Thymus (tissue), 14 donors: Measurements from ENCODE around the gene CALN1. TPM values are rescaled to one million over a fixed set of nuclear protein-coding genes. Genes with fewer than 3 reads are reported as not detected.
"Not testable (repeated sequence)": the region's sequence is repeated elsewhere in the genome, so short reads cannot be mapped to it uniquely, and the experiment has no call there.

Experiments
- DNase-seq, 9 donors: peaks; one replicate each; pipeline ENCODE4 v3.0.0-alpha.2; 2013; ENCODE audit warnings: low spot score in 9 of 9, low read depth in 6 of 9, missing footprints in 1 of 9
- H3K27ac ChIP-seq, 2 donors: one replicate each; pipeline ENCODE4 v1.5.1; 2013; ENCODE audit warnings: control low read depth in 1 of 2, low read depth in 1 of 2, low read length in 1 of 2, mild to moderate bottlenecking in 1 of 2, moderate library complexity in 1 of 2
- H3K27me3 ChIP-seq, 2 donors: one replicate each; pipeline ENCODE4 v1.5.1; 2013; ENCODE audit warnings: low read length in 1 of 2; ENCODE audit not compliant: control insufficient read depth in 2 of 2, insufficient read depth in 1 of 2
- H3K36me3 ChIP-seq, 2 donors: one replicate each; pipeline ENCODE4 v1.5.1; 2013; ENCODE audit warnings: low read length in 1 of 2, mild to moderate bottlenecking in 1 of 2, moderate library complexity in 1 of 2; ENCODE audit not compliant: control insufficient read depth in 2 of 2, insufficient read depth in 2 of 2
- H3K4me1 ChIP-seq, 2 donors: one replicate each; pipeline ENCODE4 v1.5.1; 2013; ENCODE audit warnings: low read length in 2 of 2; ENCODE audit not compliant: control insufficient read depth in 2 of 2, insufficient read depth in 2 of 2
- H3K4me3 ChIP-seq, 2 donors: one replicate each; pipeline ENCODE4 v1.5.1; 2013; ENCODE audit warnings: low read length in 2 of 2, control low read depth in 1 of 2, mild to moderate bottlenecking in 1 of 2
- H3K9me3 ChIP-seq, 2 donors: one replicate each; pipeline ENCODE4 v1.5.1; 2013; ENCODE audit warnings: low read length in 1 of 2, mild to moderate bottlenecking in 1 of 2; ENCODE audit not compliant: control insufficient read depth in 2 of 2, insufficient read depth in 1 of 2
- WGBS: extraction: QIAGEN DNeasy Blood & Tissue Kit; methylation state at CpG from one replicate; pipeline ENCODE4 v1.1.7; 2013; 5-methylcytosine and 5-hydroxymethylcytosine counted together
- long read RNA-seq, 10 donors: transcript quantifications; one replicate each; lab custom pipeline, GENCODE V29; 2026
- polyA plus RNA-seq: library from polyadenylated mRNA; stranded (reverse); fragments of 200-250 nt; gene quantifications from one replicate; pipeline ENCODE4 v1.2.3, GENCODE V29; 2013
- total RNA-seq: library from RNA; stranded (reverse); fragments of 120-200 nt; gene quantifications from one replicate; pipeline ENCODE4 v1.2.4, GENCODE V29; 2013
- donor health status: healthy.

Gene CALN1
- total RNA-seq (36.8 TPM), polyA plus RNA-seq (9.0 TPM)
- long read RNA-seq, donor 1: 0 reads
- long read RNA-seq, donor 2: 0 reads
- long read RNA-seq, donor 3, full-length matches to known transcripts: 31 of 37 reads
- long read RNA-seq, donor 3, partial matches to known transcripts: 6 of 37 reads
- long read RNA-seq, donor 3, other reads (novel, unspliced or antisense): 0 of 37 reads
- long read RNA-seq, donor 4, full-length matches to known transcripts: 12 of 12 reads
- long read RNA-seq, donor 4, partial matches to known transcripts: 0 of 12 reads
- long read RNA-seq, donor 4, other reads (novel, unspliced or antisense): 0 of 12 reads
- long read RNA-seq, donor 5, full-length matches to known transcripts: 37 of 46 reads
- long read RNA-seq, donor 5, partial matches to known transcripts: 9 of 46 reads
- long read RNA-seq, donor 5, other reads (novel, unspliced or antisense): 0 of 46 reads
- long read RNA-seq, donor 6, full-length matches to known transcripts: 18 of 26 reads
- long read RNA-seq, donor 6, partial matches to known transcripts: 8 of 26 reads
- long read RNA-seq, donor 6, other reads (novel, unspliced or antisense): 0 of 26 reads
- long read RNA-seq, donor 7, full-length matches to known transcripts: 31 of 31 reads
- long read RNA-seq, donor 7, partial matches to known transcripts: 0 of 31 reads
- long read RNA-seq, donor 7, other reads (novel, unspliced or antisense): 0 of 31 reads
- long read RNA-seq, donor 8, full-length matches to known transcripts: 12 of 12 reads
- long read RNA-seq, donor 8, partial matches to known transcripts: 0 of 12 reads
- long read RNA-seq, donor 8, other reads (novel, unspliced or antisense): 0 of 12 reads
- long read RNA-seq, donor 9, full-length matches to known transcripts: 14 of 14 reads
- long read RNA-seq, donor 9, partial matches to known transcripts: 0 of 14 reads
- long read RNA-seq, donor 9, other reads (novel, unspliced or antisense): 0 of 14 reads
- long read RNA-seq, donor 10, full-length matches to known transcripts: 23 of 29 reads
- long read RNA-seq, donor 10, partial matches to known transcripts: 6 of 29 reads
- long read RNA-seq, donor 10, other reads (novel, unspliced or antisense): 0 of 29 reads

DNA sequence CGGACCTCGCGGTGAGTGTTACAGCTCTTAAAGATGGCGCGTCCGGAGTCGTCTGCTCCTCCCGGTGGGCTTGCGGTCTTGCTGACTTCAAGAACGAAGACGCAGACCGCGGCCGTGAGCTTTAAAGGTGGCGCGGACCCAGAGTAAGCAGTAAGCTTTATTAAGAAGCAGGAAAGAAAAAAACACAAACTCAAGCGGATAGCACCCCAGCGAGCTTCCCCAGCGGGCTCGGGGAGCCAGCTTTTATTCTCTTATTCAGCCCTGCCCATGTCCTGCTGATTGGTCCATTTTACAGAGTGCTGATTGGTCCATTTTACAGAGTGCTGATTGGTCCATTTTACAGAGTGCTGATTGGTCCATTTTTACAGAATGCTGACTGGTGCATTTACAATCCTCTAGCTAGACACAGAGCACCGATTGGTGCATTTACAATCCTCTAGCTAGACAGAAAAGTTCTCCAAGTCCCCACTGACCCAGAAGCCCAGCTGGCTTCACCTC lies at the start of gene CALN1:
TSS of gene CALN1 (minus strand) at position 218 of the 498 bp plus-strand sequence.
- not testable (repeated sequence) for H3K4me1 ChIP-seq, H3K9me3 ChIP-seq, H3K27me3 ChIP-seq, H3K4me3 ChIP-seq, DNase-seq, H3K27ac ChIP-seq, H3K36me3 ChIP-seq
- 97% methylated on average over 21 of the region's 21 CpGs for WGBS

DNA sequence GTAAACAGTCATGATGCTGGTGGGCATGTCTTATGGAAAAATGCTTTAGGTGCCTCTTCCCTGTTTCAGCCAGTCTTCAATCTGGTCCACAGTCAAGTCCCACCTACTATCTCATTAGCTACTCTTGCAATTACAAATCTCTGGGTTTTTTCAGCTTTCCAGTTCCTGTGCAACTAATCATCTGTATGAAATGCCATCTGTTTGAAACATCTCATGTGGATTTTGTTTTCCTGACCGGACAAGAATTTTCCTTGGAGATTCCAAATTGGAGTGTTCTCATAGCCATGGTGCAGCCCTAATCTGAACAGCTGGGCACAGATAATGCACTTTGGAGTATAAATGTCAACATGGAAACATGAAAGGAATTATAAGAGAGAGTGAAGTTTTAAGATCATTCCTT lies 41.3 kb upstream of the CALN1 start:
- Histone ChIP-seq H3K4me3 (no peak overlapping the region), H3K36me3 (no peaks in the 10 kb centered on the region), H3K4me1 (no peaks in the 10 kb centered on the region), H3K9me3 (peaks cover 0 to 6% of the 10 kb centered on the region in 2 donors), H3K27me3 (no peaks in the 10 kb centered on the region), H3K27ac (no peak overlapping the region)
- no peak for DNase-seq
- WGBS: 97% methylated on average over 1 of the region's 1 CpG

DNA sequence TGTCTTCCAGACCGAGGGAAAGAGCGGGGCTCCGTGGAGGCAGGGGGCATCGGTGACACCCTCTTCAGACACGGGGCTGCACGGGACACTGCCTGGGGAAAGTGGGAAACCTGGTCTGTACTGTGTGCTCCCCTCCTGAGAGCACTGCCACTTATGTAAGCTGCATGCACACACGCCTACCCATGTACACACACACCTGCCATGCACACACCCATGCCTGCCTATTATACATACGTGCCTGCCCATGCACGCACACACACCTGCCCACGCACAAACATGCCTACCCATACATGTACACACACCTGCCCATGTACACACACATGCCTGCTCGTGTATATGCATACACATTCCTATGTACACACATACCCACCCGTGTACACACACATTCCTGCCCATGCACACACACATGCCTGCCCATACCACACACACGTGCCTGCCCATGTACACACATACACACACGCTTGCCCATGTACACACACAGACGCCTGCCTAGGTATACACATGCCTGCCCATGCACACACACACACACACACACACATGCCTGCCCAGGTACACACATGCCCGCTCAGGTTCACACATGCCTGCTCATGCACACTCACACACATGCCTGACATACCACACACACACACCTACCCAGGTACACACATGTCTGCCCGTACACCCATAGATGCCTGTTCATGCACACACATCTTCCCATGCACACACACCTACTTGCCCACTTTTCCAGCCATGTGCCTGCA lies 35.5 kb upstream of the CALN1 start:
- H3K27ac ChIP-seq: no peak overlapping the region
- peaks cover 0 to 3% of the 10 kb centered on the region in 2 donors for H3K9me3 ChIP-seq
- H3K4me1 ChIP-seq: no peaks in the 10 kb centered on the region
- peaks cover 0 to 32% of the 10 kb centered on the region in 2 donors for H3K27me3 ChIP-seq
- no peaks in the 10 kb centered on the region for H3K36me3 ChIP-seq
- H3K4me3 ChIP-seq: no peak overlapping the region
- WGBS: 95% methylated on average over 17 of the region's 17 CpGs
- no peak for DNase-seq

DNA sequence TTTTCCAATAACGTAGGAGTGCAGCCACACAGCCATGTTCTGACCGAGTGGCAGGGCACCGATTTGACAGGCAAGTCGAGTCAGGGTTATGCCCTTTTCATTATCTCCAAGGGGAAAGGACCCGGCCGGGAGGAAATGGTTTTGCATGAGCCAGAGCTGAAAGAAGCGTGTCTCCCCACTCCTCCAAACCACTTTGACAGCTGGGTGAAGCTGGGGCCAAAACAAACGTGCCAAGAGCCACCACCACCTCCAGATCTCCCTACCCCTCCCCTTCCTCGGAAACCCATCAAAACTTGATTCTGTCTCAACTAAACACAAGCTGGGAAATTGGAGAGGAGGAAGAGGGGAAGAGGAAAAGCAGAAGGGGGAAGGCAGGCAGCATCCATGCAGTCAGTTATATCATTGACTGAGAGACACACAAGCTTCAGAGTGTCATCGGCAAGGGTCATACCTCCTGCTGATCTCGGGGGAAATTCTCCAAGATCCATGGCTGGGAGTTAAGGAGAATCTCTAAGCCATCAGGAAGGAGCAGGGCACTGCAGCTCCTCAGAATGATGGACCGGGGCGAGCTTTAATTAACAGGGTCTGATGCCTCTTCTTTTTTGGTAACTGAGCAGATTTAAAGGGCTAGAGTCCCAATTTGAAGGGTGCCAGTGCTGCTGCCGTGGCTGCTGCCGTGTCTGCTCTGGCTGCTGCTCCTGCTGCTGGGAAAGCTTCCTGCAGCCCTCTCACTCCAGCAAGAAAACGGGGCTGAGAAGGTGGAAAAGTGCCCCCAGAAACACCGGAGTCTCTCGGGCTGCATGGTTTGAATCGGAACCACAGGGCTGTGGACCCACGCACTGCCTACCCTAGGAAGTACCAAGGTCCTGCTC lies 34.7 kb upstream of the CALN1 start:
- peaks cover 0 to 32% of the 10 kb centered on the region in 2 donors for H3K27me3 ChIP-seq
- H3K4me1 ChIP-seq: no peaks in the 10 kb centered on the region
- no peaks in the 10 kb centered on the region for H3K36me3 ChIP-seq
- peaks cover 0 to 2% of the 10 kb centered on the region in 2 donors for H3K9me3 ChIP-seq
- 59% methylated on average over 20 of the region's 20 CpGs for WGBS
- H3K27ac ChIP-seq: no peak overlapping the region
- no peak overlapping the region for H3K4me3 ChIP-seq
- DNase-seq: no peak

GRCh38 chr7:72446131-72446530 lies 34.0 kb upstream of the CALN1 start:
- 87% methylated on average over 7 of the region's 7 CpGs for WGBS
- Histone ChIP-seq H3K4me3 (no peak overlapping the region), H3K9me3 (peaks cover 0 to 2% of the 10 kb centered on the region in 2 donors), H3K27me3 (peaks cover 0 to 32% of the 10 kb centered on the region in 2 donors), H3K4me1 (no peaks in the 10 kb centered on the region), H3K27ac (no peak overlapping the region), H3K36me3 (no peaks in the 10 kb centered on the region)
- no peak for DNase-seq

- no peak for DNase-seq
- no peak overlapping the region for H3K4me3 ChIP-seq
- WGBS: 94% methylated on average over 10 of the region's 10 CpGs
Measured at GRCh38 chr7:72445580-72445979, 33.4 kb upstream of the CALN1 start.

GRCh38 chr7:72445075-72445474 lies 32.9 kb upstream of the CALN1 start:
- H3K27ac ChIP-seq: no peak overlapping the region
- H3K36me3 ChIP-seq: no peaks in the 10 kb centered on the region
- no peak for DNase-seq
- no peaks in the 10 kb centered on the region for H3K4me1 ChIP-seq
- H3K27me3 ChIP-seq: peaks cover 0 to 32% of the 10 kb centered on the region in 2 donors
- no peak overlapping the region for H3K4me3 ChIP-seq
- 94% methylated on average over 6 of the region's 6 CpGs for whole genome bisulfite sequencing
- H3K9me3 ChIP-seq: peaks cover 0 to 2% of the 10 kb centered on the region in 2 donors

More at GRCh38 chr7:72445580-72445979, 33.4 kb upstream of the CALN1 start:
- Histone ChIP-seq H3K9me3 (peaks cover 0 to 2% of the 10 kb centered on the region in 2 donors), H3K27me3 (peaks cover 0 to 32% of the 10 kb centered on the region in 2 donors), H3K4me1 (no peaks in the 10 kb centered on the region), H3K36me3 (no peaks in the 10 kb centered on the region), H3K27ac (no peak overlapping the region)
